ENCODE data around the gene RPTOR. TPM values are rescaled to one million over a fixed set of nuclear protein-coding genes. Genes with fewer than 3 reads are reported as not detected.

RPTOR gene
- total RNA-seq, 1 experiment from 2014 or later: 66.7 TPM

- Mint-ChIP-seq H3K4me1 (ENCODE audit: low read depth, unreplicated experiment) (peaks cover 45% of the 10 kb centered on the region), H3K36me3 (ENCODE audit: insufficient read depth, unreplicated experiment) (peaks cover 29% of the 10 kb centered on the region), H3K4me3 (ENCODE audit: unreplicated experiment) (peak overlapping the region; percentile 64), H3K9me3 (ENCODE audit: unreplicated experiment) (no peaks in the 10 kb centered on the region), H3K27me3 (ENCODE audit: insufficient read depth, unreplicated experiment) (no peaks in the 10 kb centered on the region), H3K27ac (ENCODE audit: unreplicated experiment) (peak overlapping the region; percentile 93)
- no peaks in the 10 kb centered on the region for H3K9me3 ChIP-seq
- TF ChIP-seq CTCF (IDR thresholded peaks at IDR 0.05; ENCODE audit: insufficient read depth in 1 of 2, low read depth in 1 of 2, low read length in 1 of 2, severe bottlenecking in 1 of 2, unreplicated experiment in 1 of 2): no peak
- H3K36me3 ChIP-seq (ENCODE audit: control insufficient read depth, insufficient read depth, low read length): no peaks in the 10 kb centered on the region; the same call in 1 of the 2 replicates
- ChIA-PET POLR2A (interaction anchor here (0.9 to 1.1 kb wide), 2 partner anchors 30 to 100 kb away, joined by 3 to 4 read pairs; no protein-coding TSS in a partner anchor), CTCF (interaction anchor here (0.5 to 2.4 kb wide), 4 partner anchors 15 to 50 kb away, joined by 3 to 14 read pairs (median 4); no protein-coding TSS in a partner anchor)
- H3K27me3 ChIP-seq (replicated peaks; ENCODE audit: control insufficient read depth, insufficient read depth, low read length): no peaks in the 10 kb centered on the region
- TSS peak; percentile 90 for BruUV-seq (replicated peaks)
- DNase-seq: peak; percentile 87 to 92
- peaks cover 29% of the 10 kb centered on the region for H3K4me1 ChIP-seq
- intact Hi-C loops (cut with micrococcal nuclease; ENCODE audit: unreplicated experiment): loop anchor here (1.0 kb wide), 3 partner anchors 20 to 51 kb away; no protein-coding TSS in a partner anchor
- no peak overlapping the region for H3K4me3 ChIP-seq (ENCODE audit: low read depth, low read length)
Observed at GRCh38 chr17:80599546-80600305, 55.1 kb downstream of the RPTOR start.

GRCh38 chr17:80601146-80601545, 56.5 kb downstream of the RPTOR start:
- H3K4me1 Mint-ChIP-seq (ENCODE audit: low read depth, unreplicated experiment): peaks cover 55% of the 10 kb centered on the region

GRCh38 chr17:80603396-80603795, 58.8 kb downstream of the RPTOR start:
- TF ChIP-seq CTCF (IDR thresholded peaks at IDR 0.05; ENCODE audit: insufficient read depth in 1 of 2, low read depth in 1 of 2, low read length in 1 of 2, severe bottlenecking in 1 of 2, unreplicated experiment in 1 of 2): no peak
- Histone ChIP-seq H3K9me3 (no peaks in the 10 kb centered on the region), H3K4me3 (ENCODE audit: low read depth, low read length) (no peak overlapping the region), H3K36me3 (ENCODE audit: control insufficient read depth, insufficient read depth, low read length) (no peaks in the 10 kb centered on the region; the same call in 1 of the 2 replicates), H3K4me1 (peaks cover 37% of the 10 kb centered on the region), H3K27me3 (replicated peaks; ENCODE audit: control insufficient read depth, insufficient read depth, low read length) (no peaks in the 10 kb centered on the region)
- Mint-ChIP-seq H3K36me3 (ENCODE audit: insufficient read depth, unreplicated experiment) (peaks cover 29% of the 10 kb centered on the region), H3K4me3 (ENCODE audit: unreplicated experiment) (no peak overlapping the region), H3K9me3 (ENCODE audit: unreplicated experiment) (no peaks in the 10 kb centered on the region), H3K4me1 (ENCODE audit: low read depth, unreplicated experiment) (peaks cover 46% of the 10 kb centered on the region), H3K27ac (ENCODE audit: unreplicated experiment) (peak overlapping the region; percentile 13), H3K27me3 (ENCODE audit: insufficient read depth, unreplicated experiment) (no peaks in the 10 kb centered on the region)
- POLR2A ChIA-PET: no interaction called here
- intact Hi-C loops (cut with micrococcal nuclease; ENCODE audit: unreplicated experiment): no loop called here
- BruUV-seq (replicated peaks): no TSS peak
- no peak for DNase-seq
- CTCF ChIA-PET: no interaction called here

More at GRCh38 chr17:80601146-80601545, 56.5 kb downstream of the RPTOR start:
- intact Hi-C loops (cut with micrococcal nuclease; ENCODE audit: unreplicated experiment): no loop called here
- no TSS peak for BruUV-seq (replicated peaks)
- Histone ChIP-seq H3K36me3 (ENCODE audit: control insufficient read depth, insufficient read depth, low read length) (no peaks in the 10 kb centered on the region; the same call in 1 of the 2 replicates), H3K4me3 (ENCODE audit: low read depth, low read length) (no peak overlapping the region), H3K9me3 (no peaks in the 10 kb centered on the region), H3K27me3 (replicated peaks; ENCODE audit: control insufficient read depth, insufficient read depth, low read length) (no peaks in the 10 kb centered on the region), H3K4me1 (peaks cover 41% of the 10 kb centered on the region)
- peak overlapping the region; percentile 93 for H3K27ac Mint-ChIP-seq (ENCODE audit: unreplicated experiment)
- DNase-seq: no peak
- CTCF ChIA-PET: no interaction called here
- TF ChIP-seq CTCF (IDR thresholded peaks at IDR 0.05; ENCODE audit: insufficient read depth in 1 of 2, low read depth in 1 of 2, low read length in 1 of 2, severe bottlenecking in 1 of 2, unreplicated experiment in 1 of 2): no peak
- H3K9me3 Mint-ChIP-seq (ENCODE audit: unreplicated experiment): no peaks in the 10 kb centered on the region
- peaks cover 37% of the 10 kb centered on the region for H3K36me3 Mint-ChIP-seq (ENCODE audit: insufficient read depth, unreplicated experiment)
- no peaks in the 10 kb centered on the region for H3K27me3 Mint-ChIP-seq (ENCODE audit: insufficient read depth, unreplicated experiment)
- no peak overlapping the region for H3K4me3 Mint-ChIP-seq (ENCODE audit: unreplicated experiment)
- POLR2A ChIA-PET: interaction anchor here (0.5 kb wide), 1 partner anchor 37 kb away, joined by 3 read pairs; no protein-coding TSS in a partner anchor
